DND-41 (cell line): ENCODE data around the gene WFS1.

Experiments used
- ATAC-seq: fragments of 200-7000 bp; cut with Tn5 transposase; 3 replicates; pipeline ENCODE4 v1.9.1; 2021; ENCODE audit warnings: low read depth; ENCODE audit not compliant: insufficient read depth
- DNase-seq: peaks from one replicate; pipeline ENCODE4 v3.0.0-alpha.2; 2020
- H2AFZ ChIP-seq: 2 replicates; pipeline ENCODE4 v1.6.0; 2012; ENCODE audit warnings: low read depth, low read length
- H3K27ac ChIP-seq: 2 replicates; pipeline ENCODE4 v1.5.1; 2012; ENCODE audit warnings: low read length, inconsistent platforms
- H3K27me3 ChIP-seq: fragments of 200-600 bp; sonication (generic); 2 replicates; pipeline ENCODE4 v1.6.0; 2012; ENCODE audit warnings: low read length, mild to moderate bottlenecking, inconsistent platforms; ENCODE audit not compliant: insufficient read depth, poor library complexity
- H3K36me3 ChIP-seq: 2 replicates; pipeline ENCODE4 v1.5.1; 2012; ENCODE audit warnings: low read length, inconsistent platforms; ENCODE audit not compliant: insufficient read depth
- H3K4me1 ChIP-seq: 2 replicates; pipeline ENCODE4 v1.5.1; 2012; ENCODE audit warnings: mild to moderate bottlenecking, low read length; ENCODE audit not compliant: insufficient read depth
- H3K4me2 ChIP-seq: 2 replicates; pipeline ENCODE4 v1.6.0; 2012; ENCODE audit warnings: mild to moderate bottlenecking, moderate library complexity, low read length, inconsistent platforms; ENCODE audit not compliant: insufficient read depth
- H3K4me3 ChIP-seq, 2 experiments: fragments of 200-600 bp in 1 of 2; shearing (Covaris generic) in 1 of 2; 2 replicates each; pipeline ENCODE4 v1.5.1; 2012 to 2016; ENCODE audit warnings: inconsistent platforms in 2 of 2, low read length in 2 of 2, mild to moderate bottlenecking in 2 of 2, low read depth in 1 of 2, moderate library complexity in 1 of 2
- H3K79me2 ChIP-seq: 2 replicates; pipeline ENCODE4 v1.6.0; 2012; ENCODE audit warnings: low read length, inconsistent platforms; ENCODE audit not compliant: insufficient read depth
- H3K9ac ChIP-seq: 2 replicates; pipeline ENCODE4 v1.6.0; 2012; ENCODE audit warnings: low read depth, mild to moderate bottlenecking, inconsistent platforms, low read length, moderate library complexity
- H3K9me3 ChIP-seq: 2 replicates; pipeline ENCODE4 v1.5.1; 2012; ENCODE audit warnings: low read length, moderate library complexity, mild to moderate bottlenecking, inconsistent platforms; ENCODE audit not compliant: insufficient read depth, severe bottlenecking
- H4K20me1 ChIP-seq: 2 replicates; pipeline ENCODE4 v1.6.0; 2012; ENCODE audit warnings: low read length; ENCODE audit not compliant: insufficient read depth
- CTCF ChIP-seq: IDR thresholded peaks from 2 replicates; pipeline ENCODE4 v1.5.1; 2012; ENCODE audit warnings: borderline replicate concordance, low read length, moderate library complexity, mild to moderate bottlenecking; ENCODE audit not compliant: poor library complexity, severe bottlenecking; ENCODE audit errors: extremely low read depth
- EZH2 ChIP-seq: IDR thresholded peaks from 3 replicates; pipeline ENCODE4 v1.6.1; 2012; ENCODE audit warnings: borderline replicate concordance, low read depth, mild to moderate bottlenecking, moderate library complexity, low read length, inconsistent platforms; ENCODE audit not compliant: severe bottlenecking

WFS1 gene

GRCh38 chr4:6259886-6260285, 9.8 kb upstream of the WFS1 start:
- H3K4me2 ChIP-seq, result no peak overlapping the region
- no peak overlapping the region for H3K4me3 ChIP-seq

DNA sequence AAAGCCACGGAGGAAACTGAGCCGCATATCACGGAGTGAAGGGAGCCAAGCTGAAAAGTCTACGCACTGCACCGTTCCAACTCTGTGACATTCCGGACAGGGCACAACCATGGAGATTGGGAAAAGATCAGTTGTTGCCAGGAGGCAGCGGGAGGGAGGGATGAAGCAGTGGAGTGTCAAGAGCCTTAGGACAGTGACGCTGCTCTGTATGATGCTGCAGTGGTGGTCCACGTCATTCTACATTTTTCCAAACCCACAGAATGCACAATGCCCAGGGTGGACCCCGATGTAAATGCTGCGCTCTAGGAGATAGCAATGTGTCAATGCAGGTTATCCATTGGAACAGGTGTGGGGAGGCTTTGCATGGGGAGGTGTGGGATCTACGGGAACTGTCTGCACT, 7.5 kb upstream of the WFS1 start:
- Histone ChIP-seq H3K27ac (no peak overlapping the region), H4K20me1 (no peaks in the 10 kb centered on the region), H3K9me3 (no peaks in the 10 kb centered on the region), H3K9ac (no peak overlapping the region), H3K27me3 (no peaks in the 10 kb centered on the region), H3K4me2 (no peak overlapping the region), H3K79me2 (no peaks in the 10 kb centered on the region), H3K36me3 (no peaks in the 10 kb centered on the region), H3K4me3 (no peak overlapping the region), H3K4me1 (no peaks in the 10 kb centered on the region), H2AFZ (no peak overlapping the region)
- TF ChIP-seq EZH2 (no peak), CTCF (no peak)
- no peak for ATAC-seq
- DNase-seq, result no peak

More at GRCh38 chr4:6259886-6260285, 9.8 kb upstream of the WFS1 start:
- H4K20me1 ChIP-seq, result no peaks in the 10 kb centered on the region
- no peaks in the 10 kb centered on the region for H3K36me3 ChIP-seq
- no peak overlapping the region for H2AFZ ChIP-seq
- H3K79me2 ChIP-seq, result no peaks in the 10 kb centered on the region
- H3K27ac ChIP-seq, result no peak overlapping the region
- H3K9ac ChIP-seq, result no peak overlapping the region
- no peak for TF ChIP-seq EZH2
- no peak for TF ChIP-seq CTCF
- H3K4me1 ChIP-seq, result no peaks in the 10 kb centered on the region
- DNase-seq, result no peak
- no peaks in the 10 kb centered on the region for H3K27me3 ChIP-seq
- ATAC-seq, result no peak
- H3K9me3 ChIP-seq, result no peaks in the 10 kb centered on the region

DNA sequence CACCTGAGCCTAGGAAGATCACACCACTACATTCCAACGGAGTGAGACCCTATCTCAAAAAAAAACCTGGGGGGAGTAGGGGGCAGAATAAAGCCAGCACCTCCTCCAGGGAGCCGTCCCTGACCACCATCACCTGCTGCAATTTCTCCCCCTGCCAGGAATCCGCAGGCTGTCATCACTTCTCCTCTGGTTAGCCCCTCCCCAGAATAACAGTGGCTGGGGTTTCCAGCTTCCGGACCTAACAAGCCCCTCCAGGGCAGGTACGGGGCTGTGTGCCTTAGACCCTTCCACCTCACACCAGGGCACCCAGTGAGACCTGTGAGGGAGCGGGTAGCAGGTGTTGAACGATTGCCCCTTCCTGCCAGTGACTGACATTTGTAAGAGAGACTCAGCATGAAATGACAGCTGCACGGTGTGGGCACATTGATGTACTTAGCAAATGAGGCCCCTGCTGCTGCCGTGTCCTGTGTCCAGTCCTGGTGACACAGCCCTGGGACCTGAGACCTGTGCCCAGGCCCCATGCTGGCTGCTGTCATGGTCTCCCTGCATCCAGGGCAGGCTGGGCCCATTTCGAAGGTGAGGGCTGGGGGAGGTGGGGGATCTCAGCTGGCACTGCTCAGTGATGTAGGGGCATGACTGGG, 6.7 kb upstream of the WFS1 start:
- no peak for ATAC-seq
- Histone ChIP-seq H2AFZ (no peak overlapping the region), H3K4me3 (no peak overlapping the region), H3K27ac (no peak overlapping the region), H3K4me2 (no peak overlapping the region), H3K4me1 (no peaks in the 10 kb centered on the region), H4K20me1 (no peaks in the 10 kb centered on the region), H3K9me3 (no peaks in the 10 kb centered on the region), H3K9ac (no peak overlapping the region), H3K36me3 (no peaks in the 10 kb centered on the region), H3K79me2 (no peaks in the 10 kb centered on the region), H3K27me3 (no peaks in the 10 kb centered on the region)
- TF ChIP-seq EZH2 (no peak), CTCF (no peak)
- no peak for DNase-seq
